Ishikawa (cell line): ENCODE data around the gene HCN2.

Experiments used
- CEBPB ChIP-seq: IDR thresholded peaks from 2 replicates; pipeline ENCODE4 v1.6.1; 2012
- CREB1 ChIP-seq: IDR thresholded peaks from 2 replicates; pipeline ENCODE4 v1.6.1; 2012; ENCODE audit warnings: low read depth
- EGR1 ChIP-seq: IDR thresholded peaks from 2 replicates; pipeline ENCODE4 v1.6.1; 2012
- EP300 ChIP-seq: IDR thresholded peaks from 2 replicates; pipeline ENCODE4 v1.6.1; 2012; ENCODE audit warnings: borderline replicate concordance
- FOXM1 ChIP-seq: IDR thresholded peaks from 2 replicates; pipeline ENCODE4 v1.6.1; 2012; ENCODE audit warnings: low read depth, borderline replicate concordance
- NFIC ChIP-seq: IDR thresholded peaks from 2 replicates; pipeline ENCODE4 v1.6.1; 2012
- RAD21 ChIP-seq: IDR thresholded peaks from 2 replicates; pipeline ENCODE4 v1.6.1; 2012; ENCODE audit warnings: low read depth
- TAF1 ChIP-seq: IDR thresholded peaks from 2 replicates; pipeline ENCODE4 v1.6.1; 2012; ENCODE audit warnings: low read depth, mild to moderate bottlenecking
- TCF12 ChIP-seq: IDR thresholded peaks from 2 replicates; pipeline ENCODE4 v1.6.1; 2012; ENCODE audit warnings: low read depth
- YY1 ChIP-seq: IDR thresholded peaks from 2 replicates; pipeline ENCODE4 v1.6.1; 2012; ENCODE audit warnings: low read depth
- ZBTB7A ChIP-seq: IDR thresholded peaks from 2 replicates; pipeline ENCODE4 v1.6.1; 2012; ENCODE audit warnings: low read depth
- TF ChIP-seq, protein P1 (sequence below): IDR thresholded peaks from 2 replicates; pipeline ENCODE4 v1.6.1; 2012
- TF ChIP-seq, protein P2 (sequence below): IDR thresholded peaks from 2 replicates; pipeline ENCODE4 v1.6.1; 2012; ENCODE audit warnings: low read depth, mild to moderate bottlenecking

DNA sequence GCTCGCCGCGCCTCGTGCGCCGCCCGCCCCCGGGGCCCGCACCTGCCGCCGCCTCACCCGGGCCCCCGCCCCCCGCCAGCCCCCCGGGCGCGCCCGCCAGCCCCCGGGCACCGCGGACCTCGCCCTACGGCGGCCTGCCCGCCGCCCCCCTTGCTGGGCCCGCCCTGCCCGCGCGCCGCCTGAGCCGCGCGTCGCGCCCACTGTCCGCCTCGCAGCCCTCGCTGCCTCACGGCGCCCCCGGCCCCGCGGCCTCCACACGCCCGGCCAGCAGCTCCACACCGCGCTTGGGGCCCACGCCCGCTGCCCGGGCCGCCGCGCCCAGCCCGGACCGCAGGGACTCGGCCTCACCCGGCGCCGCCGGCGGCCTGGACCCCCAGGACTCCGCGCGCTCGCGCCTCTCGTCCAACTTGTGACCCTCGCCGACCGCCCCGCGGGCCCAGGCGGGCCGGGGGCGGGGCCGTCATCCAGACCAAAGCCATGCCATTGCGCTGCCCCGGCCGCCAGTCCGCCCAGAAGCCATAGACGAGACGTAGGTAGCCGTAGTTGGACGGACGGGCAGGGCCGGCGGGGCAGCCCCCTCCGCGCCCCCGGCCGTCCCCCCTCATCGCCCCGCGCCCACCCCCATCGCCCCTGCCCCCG, 26.5 kb downstream of the HCN2 start:
- TF ChIP-seq ZBTB7A (no peak), EGR1 (no peak), CEBPB (no peak), TCF12 (no peak), EP300 (no peak), FOXM1 (no peak), TAF1 (no peak), YY1 (no peak), CREB1 (no peak), NFIC (no peak), RAD21 (no peak)
- TF ChIP-seq, protein P1, sequence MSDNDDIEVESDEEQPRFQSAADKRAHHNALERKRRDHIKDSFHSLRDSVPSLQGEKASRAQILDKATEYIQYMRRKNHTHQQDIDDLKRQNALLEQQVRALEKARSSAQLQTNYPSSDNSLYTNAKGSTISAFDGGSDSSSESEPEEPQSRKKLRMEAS = no peak
- TF ChIP-seq, protein P2, sequence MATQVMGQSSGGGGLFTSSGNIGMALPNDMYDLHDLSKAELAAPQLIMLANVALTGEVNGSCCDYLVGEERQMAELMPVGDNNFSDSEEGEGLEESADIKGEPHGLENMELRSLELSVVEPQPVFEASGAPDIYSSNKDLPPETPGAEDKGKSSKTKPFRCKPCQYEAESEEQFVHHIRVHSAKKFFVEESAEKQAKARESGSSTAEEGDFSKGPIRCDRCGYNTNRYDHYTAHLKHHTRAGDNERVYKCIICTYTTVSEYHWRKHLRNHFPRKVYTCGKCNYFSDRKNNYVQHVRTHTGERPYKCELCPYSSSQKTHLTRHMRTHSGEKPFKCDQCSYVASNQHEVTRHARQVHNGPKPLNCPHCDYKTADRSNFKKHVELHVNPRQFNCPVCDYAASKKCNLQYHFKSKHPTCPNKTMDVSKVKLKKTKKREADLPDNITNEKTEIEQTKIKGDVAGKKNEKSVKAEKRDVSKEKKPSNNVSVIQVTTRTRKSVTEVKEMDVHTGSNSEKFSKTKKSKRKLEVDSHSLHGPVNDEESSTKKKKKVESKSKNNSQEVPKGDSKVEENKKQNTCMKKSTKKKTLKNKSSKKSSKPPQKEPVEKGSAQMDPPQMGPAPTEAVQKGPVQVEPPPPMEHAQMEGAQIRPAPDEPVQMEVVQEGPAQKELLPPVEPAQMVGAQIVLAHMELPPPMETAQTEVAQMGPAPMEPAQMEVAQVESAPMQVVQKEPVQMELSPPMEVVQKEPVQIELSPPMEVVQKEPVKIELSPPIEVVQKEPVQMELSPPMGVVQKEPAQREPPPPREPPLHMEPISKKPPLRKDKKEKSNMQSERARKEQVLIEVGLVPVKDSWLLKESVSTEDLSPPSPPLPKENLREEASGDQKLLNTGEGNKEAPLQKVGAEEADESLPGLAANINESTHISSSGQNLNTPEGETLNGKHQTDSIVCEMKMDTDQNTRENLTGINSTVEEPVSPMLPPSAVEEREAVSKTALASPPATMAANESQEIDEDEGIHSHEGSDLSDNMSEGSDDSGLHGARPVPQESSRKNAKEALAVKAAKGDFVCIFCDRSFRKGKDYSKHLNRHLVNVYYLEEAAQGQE = no peak
